ENCODE measurements around the gene IMMP2L.
A peak's percentile ranks its signal among the peaks of the same experiment; 100 is the strongest.
"Not testable (repeated sequence)": the region's sequence is repeated elsewhere in the genome, so short reads cannot be mapped to it uniquely, and the experiment has no call there.

Gene IMMP2L

DNA sequence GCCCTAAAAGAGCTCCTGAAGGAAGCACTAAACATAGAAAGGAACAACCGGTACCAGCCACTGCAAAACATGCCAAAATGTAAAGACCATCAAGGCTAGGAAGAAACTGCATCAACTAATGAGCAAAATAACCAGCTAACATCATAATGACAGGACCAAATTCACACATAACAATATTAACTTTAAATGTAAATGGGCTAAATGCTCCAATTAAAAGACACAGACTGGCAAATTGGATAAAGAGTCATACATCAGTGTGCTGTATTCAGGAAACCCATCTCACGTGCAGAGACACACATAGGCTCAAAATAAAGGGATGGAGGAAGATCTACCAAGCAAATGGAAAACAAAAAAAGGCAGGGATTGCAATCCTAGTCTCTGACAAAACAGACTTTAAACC is 60.5 kb downstream of the IMMP2L start:
- DNase-seq = not testable (repeated sequence)

DNA sequence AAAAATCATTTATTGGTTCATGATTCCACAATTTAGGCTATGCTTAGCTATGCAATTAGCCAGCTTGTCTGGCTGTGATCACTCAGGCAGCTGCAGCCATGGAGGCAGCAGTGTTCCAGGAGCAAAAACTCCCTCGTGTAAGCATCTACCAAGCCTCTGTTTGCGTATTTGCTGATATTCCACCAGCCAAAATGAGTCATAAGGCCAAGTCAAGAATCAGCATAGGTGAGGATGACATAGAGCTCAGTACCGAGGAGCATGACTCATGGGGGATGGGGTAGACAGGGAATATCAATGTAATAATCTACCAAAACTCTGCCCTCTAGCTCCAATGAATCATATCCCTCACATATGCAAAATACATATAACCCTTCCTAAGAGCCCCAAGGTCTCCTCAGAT is 63.3 kb downstream of the IMMP2L start:
- DNase-seq = no peak

DNA sequence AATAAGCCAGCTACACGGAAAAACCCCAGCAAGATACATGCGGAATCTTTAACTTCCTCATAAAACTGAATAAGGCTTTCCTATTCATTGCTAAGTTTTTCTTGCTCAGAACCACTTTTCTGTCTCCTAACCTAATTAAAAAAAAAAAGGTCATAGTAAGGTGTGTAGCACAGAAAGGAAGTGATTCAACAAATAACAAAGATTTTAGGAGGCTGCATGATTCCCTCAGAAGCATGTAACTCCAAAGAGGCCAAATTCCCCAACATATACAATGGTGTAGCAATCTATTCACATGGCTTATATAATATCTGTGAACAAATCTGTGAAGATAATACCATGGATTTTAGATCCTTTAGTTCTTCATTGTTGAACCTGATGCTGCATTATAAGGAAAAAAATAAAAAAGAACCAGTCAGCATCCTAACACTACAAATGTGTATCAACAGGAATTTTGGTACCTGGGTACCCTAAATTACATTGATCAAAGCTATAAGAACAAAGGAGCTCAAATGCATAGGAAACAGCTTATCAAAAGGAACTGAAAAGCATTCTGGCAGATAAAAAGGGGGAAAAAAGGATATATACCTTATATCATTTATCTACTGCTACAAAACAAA is 63.8 kb downstream of the IMMP2L start:
- no peak for DNase-seq

DNA sequence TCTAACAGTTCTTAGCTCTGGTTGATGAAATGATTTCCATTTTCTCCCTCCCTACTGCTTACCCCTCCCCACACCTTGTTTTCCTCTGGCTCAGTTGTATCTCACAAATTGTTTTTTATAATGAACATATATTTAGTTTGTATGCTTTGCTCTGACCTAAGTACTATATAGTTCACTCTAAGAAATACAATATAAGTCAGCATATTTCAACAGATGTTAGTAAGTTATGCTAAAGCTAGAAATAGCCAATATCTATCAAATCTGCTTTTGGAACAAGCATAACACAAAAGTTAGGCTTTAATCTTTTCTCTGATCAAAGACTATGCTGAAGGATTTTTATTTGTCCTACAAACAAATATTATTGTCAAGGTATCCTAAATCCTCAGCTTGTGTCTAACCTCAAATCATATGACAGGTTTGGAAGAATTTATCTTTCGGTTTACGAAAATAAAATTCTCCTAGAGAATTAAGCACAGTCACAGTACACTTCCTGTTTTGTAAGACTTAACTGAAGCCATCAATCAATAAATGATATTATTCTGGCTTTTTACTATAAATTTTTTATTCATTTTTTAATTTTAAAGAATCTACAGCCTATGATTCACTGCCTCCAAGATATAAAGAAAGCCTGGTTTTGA is 67.0 kb downstream of the IMMP2L start:
- no peak for DNase-seq

DNA sequence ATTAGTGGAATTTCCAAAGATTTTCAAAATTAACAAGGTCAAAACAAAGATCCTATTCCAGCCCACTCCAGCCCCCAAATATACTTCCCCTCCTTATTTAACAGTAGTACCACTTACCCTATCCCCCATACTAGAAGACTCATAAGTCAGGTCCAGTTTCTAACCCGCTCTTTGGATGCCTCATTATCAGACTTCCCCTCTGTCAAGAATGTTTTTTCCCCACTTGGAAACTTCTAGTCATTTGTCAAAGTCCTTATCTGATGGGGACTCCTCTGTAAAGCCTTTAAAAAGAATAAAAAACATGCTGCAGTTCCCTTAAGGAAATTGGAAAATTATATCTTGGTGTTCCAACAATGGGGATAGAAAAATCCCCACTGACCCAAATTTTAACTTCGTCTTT is 70.1 kb downstream of the IMMP2L start:
- no peak for DNase-seq

DNA sequence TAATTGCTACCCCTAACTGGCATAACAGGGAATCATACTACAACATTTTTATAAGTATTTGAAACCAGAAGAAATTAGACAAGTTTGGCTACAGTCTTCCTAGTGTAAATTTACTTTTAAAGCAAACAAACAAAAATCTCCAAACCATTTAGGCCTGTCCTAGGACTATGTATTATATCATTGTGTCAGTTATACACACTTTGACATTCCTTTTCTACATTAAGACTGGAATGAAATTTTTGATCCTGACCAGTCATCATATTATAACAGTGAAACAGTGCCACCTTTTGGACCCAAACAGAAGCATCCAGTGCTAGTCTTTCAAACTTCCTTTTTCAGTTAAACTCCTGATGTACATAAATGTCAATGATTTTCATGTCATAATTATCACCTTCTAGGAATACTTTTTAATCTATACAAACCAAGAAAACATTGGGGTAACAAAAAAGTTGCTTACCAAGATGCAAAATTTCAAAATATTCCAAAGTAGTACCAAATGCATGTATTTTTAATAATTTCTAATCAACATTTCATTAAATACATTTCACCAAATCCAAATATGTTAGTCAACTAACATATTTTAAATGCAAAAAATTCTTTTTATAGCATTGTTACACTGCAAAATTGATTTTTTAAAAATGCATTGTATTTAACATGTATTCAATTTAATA is 75.7 kb downstream of the IMMP2L start:
- peak; percentile 67 for DNase-seq

DNA sequence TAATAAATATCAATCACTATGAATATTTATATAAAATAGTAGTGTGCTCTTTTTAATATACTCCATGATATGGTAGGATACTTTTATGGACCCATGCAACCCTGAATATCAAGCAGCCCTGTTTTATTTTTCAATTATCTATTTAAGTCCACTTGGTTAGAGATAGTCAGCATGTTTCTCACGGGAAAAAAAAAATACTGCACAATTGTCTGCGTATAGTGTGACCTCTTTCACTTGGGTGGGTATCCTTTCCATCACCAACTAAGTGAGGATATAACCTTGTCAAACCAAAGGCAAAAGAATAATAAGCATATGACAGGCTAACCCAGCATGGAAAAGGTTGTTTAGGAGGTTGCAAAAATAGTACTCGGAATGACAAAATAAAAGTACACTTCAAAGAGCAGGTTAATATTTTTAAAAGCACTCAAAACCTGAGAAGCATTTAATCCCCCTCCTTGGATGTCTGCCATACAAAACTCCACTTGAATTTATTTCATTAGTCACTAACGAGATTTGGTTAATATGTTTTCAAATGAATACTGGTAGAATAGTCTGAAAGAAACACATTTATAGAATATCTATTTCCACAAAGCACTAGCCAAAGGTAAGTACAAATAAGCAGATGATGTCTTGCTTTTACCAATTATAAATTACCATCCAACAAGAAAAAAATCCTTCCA is 76.5 kb downstream of the IMMP2L start:
- DNase-seq = no peak

DNA sequence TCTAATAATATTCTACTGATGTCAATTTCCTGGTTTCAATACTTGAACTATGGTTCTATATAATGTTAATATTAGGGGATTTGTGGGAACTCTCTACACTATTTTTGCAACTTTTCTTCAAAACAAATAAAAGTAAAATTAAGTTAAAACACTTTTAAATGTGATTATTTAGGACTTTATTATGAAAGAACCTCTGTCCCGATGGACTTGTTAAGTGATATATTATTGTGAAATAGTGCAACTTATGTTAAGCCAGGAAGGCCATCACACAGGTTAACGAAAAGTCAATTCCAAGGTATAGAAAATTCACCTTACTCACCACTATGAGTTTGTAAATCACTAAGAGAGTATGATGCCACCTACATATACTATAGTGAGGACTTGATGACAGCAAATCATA is 79.2 kb downstream of the IMMP2L start:
- DNase-seq = no peak

DNA sequence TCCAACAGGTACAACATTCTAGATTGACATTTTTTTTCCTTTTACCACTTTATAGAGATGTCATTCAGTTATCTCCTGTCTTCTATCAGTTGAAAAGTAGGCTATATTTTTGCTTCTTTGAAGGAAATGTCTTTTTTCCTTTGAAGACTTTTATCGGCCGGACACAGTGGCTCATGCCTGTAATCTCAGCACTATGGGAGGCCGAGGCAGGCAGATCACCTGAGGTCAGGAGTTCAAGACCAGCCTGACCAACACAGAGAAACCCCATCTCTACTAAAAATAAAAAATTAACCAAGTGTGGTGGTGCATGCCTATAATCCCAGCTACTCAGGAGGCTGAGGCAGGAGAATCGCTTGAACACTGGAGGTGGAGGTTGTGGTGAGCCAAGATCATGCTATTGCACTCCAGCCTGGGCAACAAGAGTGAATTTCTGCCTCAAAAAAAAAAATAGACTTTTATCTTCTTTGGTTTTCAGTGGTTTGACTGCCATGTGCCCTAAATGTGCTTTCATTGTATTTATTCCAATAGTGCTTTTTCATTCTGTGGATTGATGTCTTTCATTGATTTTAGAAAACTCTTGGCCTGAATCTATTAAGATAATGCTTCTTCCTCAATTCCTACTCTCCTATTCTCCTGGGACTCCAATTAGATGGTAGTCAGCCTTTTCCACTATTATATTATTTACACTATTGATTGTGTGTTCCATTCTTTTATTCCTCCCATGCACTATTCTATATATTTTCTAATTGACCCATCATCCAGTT is 84.6 kb downstream of the IMMP2L start:
- no peak for DNase-seq

DNA sequence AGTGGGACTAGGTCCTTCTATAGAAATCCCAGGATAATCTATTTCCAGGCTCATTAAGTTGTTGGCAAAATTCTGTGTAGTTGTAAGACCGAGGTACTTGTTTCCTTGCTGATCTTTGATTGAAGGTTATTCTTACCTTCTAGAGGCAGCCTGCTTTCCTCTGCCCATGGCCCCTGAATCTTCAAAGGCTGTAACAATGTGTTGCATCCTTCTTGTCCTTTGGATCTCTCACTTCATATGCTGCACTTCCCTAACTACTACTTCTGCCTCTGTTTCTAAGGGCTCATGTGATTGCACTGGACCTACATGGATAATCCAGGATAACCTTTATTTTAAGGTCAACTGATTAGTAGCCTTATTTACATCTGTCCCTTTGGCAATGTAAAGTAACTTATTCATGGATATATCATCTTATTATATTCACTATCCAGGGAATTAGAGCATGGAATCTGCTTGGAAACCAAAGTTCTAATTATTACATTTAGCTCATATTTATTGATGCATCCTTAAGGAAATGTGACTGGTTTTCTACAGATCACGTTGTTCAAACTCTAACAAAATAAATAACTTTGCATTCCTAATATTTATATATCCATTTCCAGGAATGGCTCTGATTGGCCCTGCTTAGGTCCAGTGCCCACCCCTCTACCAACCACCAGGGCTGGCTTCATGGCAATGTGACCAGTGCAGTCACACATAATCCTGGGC is 85.6 kb downstream of the IMMP2L start:
- DNase-seq = no peak

DNA sequence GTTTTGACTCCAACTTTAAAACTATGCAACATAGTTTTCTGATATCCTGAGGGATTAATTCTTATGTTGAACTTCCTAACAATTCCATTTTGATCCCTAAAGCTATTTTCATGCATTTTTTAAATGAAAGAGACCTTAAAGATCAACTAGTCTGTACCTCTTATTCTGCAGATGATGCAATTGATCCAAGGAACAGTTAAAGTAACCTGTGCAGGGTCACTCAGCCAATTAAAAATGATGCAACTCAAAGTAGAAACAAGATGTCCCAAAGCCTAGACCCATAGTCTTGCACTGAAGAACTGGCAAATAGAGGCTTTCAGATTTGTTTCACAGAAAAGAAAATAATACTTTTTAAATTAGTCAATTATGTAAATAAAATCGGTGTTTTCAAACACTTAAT is 86.3 kb downstream of the IMMP2L start:
- DNase-seq = no peak

DNA sequence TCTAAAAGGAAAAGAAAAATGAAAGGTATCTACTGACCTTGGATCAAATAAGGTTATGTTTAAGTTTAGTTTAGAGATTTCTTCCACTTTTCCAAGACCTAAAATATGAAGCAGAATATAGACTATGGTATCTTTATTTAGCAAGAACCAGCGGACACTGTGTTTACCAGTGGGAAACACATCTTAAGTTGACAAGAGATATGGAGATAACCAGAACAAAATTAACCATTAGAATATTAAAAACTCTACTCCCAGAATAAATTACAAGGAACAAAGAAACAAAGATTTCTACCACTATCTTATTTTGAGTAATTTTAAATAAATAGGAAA is 86.9 kb downstream of the IMMP2L start:
- DNase-seq = no peak

DNA sequence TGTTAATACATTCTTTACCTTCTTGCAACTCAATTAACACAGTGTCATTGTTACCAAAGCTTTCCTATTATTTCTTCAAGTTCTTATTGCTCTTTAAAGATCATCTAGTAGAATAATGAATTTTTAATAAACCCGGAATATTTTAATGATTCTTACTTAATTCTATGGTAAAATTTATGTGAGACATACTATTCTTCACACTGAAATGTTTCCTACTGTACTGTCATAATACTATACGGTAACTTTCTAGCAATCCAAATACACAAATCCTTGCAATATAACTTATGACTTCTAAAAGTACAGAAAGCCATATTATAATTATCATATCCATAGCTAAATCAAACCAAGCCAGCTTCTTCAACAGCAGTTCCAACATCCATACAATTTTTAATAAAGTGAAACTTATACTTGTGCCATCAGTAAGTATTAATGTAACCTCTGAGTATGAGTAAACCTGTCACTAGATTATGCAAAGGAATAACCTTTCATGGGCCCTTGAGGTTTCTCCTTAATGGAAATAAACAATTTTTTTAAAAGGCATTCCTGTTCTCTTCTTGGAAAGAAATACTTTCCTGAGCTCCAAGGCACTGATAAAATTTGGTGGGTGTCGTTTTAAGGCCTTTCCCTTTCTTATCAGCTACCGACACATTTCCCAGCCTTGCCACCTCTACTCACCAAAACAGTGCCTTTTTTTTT is 87.4 kb downstream of the IMMP2L start:
- no peak for DNase-seq

DNA sequence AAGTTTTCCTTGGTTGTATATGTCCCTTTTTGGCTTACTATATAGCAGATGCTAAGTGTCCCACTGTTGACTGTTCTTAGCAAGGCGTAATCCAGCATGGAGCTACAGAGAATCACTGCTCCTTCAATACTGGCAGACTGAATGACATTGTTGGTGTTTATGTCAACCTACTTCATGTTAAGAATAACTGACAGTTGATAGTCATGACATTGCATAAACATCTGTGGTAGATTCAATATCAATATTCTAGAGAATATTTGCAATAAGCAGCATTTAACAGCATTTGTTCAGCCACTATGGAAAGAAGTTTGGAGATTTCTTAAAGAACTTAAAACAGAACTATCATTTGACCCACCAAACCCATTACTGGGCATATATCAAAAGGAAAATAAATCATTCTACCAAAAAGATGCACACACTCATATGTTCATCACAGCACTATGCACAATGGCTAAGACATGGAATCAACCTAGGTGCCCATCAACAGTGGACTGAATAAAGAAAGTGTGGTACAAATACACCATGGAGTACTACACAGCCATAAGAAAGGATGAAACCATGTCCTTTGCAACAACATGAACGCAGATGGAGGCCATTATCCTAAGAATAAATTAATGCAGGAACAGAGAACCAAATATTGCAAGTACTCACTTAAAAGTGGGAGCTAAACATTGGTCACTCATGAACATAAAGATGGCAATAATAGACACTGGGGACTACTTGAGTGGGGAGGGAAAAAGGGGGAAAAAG is 88.7 kb downstream of the IMMP2L start:
- DNase-seq = no peak

DNA sequence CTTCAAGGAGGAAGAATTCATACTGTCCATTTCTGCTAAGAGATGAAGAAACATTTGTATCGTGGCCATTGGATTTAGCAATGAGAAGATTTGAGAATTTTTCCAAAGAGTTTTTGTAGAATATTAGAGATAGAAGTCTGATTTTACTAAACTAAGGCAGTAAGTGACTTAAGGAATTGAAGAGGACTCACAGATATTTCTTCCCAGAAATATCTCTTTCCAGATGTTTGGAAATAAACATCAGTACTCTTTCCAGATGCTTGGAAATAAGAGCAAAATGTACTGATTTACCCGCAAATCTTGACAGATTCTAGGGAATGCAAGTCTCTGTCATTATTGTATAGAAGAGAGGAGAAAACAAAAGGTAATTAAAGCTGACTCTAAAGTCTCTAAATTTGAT is 91.3 kb downstream of the IMMP2L start:
- DNase-seq = no peak

DNA sequence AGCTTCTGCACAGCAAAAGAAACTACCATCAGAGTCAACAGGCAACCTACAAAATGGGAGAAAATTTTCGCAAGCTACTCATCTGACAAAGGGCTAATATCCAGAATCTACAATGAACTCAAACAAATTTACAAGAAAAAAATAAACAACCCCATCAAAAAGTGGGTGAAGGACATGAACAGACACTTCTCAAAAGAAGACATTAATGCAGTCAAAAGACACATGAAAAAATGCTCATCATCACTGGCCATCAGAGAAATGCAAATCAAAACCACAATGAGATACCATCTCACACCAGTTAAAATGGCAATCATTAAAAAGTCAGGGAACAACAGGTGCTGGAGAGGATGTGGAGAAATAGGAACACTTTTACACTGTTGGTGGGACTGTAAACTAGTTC is 92.4 kb downstream of the IMMP2L start:
- DNase-seq = not testable (repeated sequence)

DNA sequence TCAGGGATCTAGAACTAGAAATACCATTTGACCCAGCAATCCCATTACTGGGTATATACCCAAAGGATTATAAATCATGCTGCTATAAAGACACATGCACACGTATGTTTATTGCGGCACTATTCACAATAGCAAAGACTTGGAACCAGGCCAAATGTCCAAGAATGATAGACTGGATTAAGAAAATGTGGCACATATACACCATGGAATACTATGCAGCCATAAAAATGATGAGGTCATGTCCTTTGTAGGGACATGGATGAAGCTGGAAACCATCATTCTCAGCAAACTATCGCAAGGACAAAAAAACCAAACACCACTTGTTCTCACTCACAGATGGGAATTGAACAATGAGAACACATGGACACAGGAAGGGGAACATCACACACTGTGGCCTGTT is 96.5 kb downstream of the IMMP2L start:
- not testable (repeated sequence) for DNase-seq

DNA sequence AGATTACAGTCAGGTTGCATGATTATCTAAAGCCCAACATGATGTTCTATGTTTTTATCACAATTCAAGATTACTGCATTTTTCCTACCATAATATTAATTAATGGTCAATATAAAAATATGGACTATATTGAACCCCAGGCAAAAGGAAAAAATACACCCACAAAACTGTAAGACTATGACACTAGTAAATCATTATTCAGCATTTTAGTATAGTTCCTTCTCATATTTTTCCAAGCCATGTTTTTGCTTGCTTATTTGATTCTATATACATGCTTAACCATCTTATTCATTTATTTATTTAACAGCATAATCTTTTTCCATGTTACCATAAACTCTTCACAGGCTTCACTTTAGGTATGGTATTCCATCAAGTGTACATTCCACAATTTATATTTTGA is 101.6 kb downstream of the IMMP2L start:
- no peak for DNase-seq

DNA sequence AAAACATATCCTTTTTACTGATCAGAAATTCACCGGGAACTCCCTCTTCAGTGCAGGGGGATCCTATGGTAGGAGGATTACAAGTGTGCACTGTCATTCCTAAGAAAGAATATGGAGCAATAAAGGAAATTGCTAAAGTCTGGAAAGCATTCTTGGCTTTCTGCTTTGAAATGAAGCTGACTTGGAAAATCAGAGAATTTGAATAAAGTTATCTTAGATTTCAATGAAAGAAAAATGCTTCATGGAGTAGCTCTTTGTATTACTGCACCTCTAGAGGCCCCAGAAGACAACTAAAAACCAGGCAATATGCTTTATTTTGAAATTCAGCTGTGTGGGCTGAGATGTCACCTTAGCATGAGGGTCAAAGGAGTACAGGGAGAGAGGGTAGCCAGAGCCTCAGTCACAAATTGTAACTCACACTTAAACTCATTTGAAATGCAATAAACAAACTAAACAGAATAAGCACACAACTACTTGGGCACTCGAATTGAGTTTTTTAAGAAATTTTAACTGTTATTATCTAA is 102.5 kb downstream of the IMMP2L start:
- DNase-seq = no peak

DNA sequence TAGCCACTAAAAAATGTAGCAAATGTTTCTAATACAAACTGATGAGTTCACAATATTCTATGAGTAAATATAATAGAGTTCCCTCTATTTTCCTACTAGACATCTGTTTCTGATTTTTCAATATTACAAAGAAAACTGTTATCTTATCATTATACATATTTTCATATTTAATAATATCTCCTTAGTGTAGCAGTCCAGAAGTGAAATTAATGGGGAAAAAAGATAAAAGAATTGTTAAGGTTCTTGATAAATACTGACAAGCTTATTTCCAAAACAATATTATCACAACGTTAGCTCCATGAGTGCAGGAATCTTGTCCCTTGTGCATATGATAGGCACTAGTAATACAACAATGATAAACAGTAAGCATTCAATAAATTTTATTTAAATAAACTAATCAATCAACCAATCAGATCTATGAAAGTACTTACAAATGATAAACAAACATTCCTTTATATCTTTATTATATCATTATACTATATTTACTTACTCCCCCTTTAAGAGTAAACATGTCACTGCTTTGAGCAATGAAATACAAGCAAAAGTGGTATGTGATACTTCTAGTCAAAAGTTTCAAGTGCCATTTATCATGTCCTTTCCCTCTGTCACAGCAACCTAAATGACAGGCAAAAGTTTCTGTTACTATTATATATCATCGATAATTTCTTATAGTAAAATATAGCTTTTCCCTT is 103.1 kb downstream of the IMMP2L start:
- no peak for DNase-seq

Measured in NCI-H2171 (cell line).